ENCODE results near the gene RDH8. TPM values are rescaled to one million over a fixed set of nuclear protein-coding genes. Genes with fewer than 3 reads are reported as not detected.

RDH8 gene
- total and polyA plus RNA-seq, 4 donors, result not detected

DNA sequence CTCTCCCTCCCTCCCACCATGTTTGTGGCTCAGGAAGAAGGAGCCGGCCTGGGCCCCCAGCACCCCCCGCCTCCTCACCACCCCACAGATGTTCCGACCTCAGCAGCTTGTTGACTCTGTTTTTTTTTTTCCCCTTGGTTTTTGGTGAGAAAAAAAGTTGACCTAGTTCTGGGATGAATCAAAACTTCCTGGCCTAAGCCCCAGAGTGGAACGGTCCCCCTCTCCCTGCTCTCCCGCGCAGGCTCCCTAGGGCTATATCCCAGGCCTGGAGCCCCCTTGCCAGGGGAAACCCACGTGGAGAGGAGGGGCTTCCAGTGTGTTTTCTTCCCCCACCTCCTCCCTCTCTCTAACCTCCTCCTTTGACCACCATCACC, 7.0 kb upstream of the RDH8 start:
- H3K36me3 ChIP-seq (ENCODE audit: control insufficient read depth in 4 of 4, insufficient read depth in 3 of 4, low read depth in 1 of 4, low read length in 3 of 4), result no peaks in the 10 kb centered on the region
- WGBS, result 59% methylated on average over 7 of the region's 7 CpGs
- H3K4me3 ChIP-seq (ENCODE audit: low read depth in 1 of 3, low read length in 3 of 3), result no peak overlapping the region
- no peaks in the 10 kb centered on the region for H3K9me3 ChIP-seq (ENCODE audit: control insufficient read depth in 4 of 4, low read length in 3 of 4)
- H3K9ac ChIP-seq (ENCODE audit: low read depth in 1 of 2, low read length in 2 of 2), result no peak overlapping the region
- DNase-seq (ENCODE audit: low spot score), result no peak
- H3K4me1 ChIP-seq (ENCODE audit: control insufficient read depth in 4 of 4, insufficient read depth in 4 of 4, low read length in 3 of 4), result peaks cover 8 to 22% (median 21%) of the 10 kb centered on the region in 4 donors
- H3K27me3 ChIP-seq (ENCODE audit: control insufficient read depth in 4 of 4, insufficient read depth in 4 of 4, low read length in 3 of 4), result peaks cover 0 to 4% (median 0%) of the 10 kb centered on the region in 4 donors
- peak overlapping the region; percentile 12 to 35 for H3K27ac ChIP-seq (ENCODE audit: low read depth in 1 of 2, low read length in 2 of 2)
- TF ChIP-seq RXRA (IDR thresholded peaks at IDR 0.05), result peak in 1 of 2 donors; percentile 14
- TF ChIP-seq FOXA2 (IDR thresholded peaks at IDR 0.05), result no peak
- no peak for TF ChIP-seq SP1 (IDR thresholded peaks at IDR 0.05)
- no peak for TF ChIP-seq TAF1 (conservative IDR thresholded peaks at IDR 0.05)

DNA sequence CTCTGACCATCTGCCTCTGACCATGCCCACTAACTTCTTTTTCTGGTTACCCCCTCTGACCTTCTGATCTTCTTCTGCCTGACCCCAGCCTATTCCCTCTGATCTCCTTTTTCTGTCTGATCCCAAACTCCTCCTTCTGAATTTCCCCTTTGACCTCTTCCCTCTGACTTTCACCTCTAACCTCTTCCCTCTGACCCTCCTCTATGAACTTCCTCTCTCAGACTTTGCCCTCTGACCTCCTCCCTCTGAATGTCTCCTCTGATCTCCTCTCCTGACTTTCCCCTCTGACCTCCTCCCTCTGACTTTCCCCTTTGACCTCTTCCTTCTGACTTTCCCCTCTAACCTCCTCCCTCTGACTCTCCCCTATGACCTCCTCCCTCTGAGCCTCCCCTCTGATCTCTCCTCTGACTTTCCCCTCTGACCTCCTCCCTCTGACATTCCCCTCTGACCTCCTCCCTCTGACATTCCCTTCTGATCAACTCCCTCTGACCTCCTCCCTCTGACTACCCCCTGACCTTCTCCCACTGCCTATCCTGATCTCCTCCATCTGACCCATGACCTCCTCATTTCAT, 6.4 kb upstream of the RDH8 start:
- no peak for DNase-seq (ENCODE audit: low spot score)
- H3K4me1 ChIP-seq (ENCODE audit: control insufficient read depth in 4 of 4, insufficient read depth in 4 of 4, low read length in 3 of 4), result peaks cover 5 to 18% (median 17%) of the 10 kb centered on the region in 4 donors
- H3K27ac ChIP-seq (ENCODE audit: low read depth in 1 of 2, low read length in 2 of 2), result peak overlapping the region; percentile 35
- H3K4me3 ChIP-seq (ENCODE audit: low read depth in 1 of 3, low read length in 3 of 3), result no peak overlapping the region
- H3K9ac ChIP-seq (ENCODE audit: low read depth in 1 of 2, low read length in 2 of 2), result no peak overlapping the region
- H3K36me3 ChIP-seq (ENCODE audit: control insufficient read depth in 4 of 4, insufficient read depth in 3 of 4, low read depth in 1 of 4, low read length in 3 of 4), result no peaks in the 10 kb centered on the region
- H3K27me3 ChIP-seq (ENCODE audit: control insufficient read depth in 4 of 4, insufficient read depth in 4 of 4, low read length in 3 of 4), result peaks cover 0 to 4% (median 0%) of the 10 kb centered on the region in 4 donors
- no peaks in the 10 kb centered on the region for H3K9me3 ChIP-seq (ENCODE audit: control insufficient read depth in 4 of 4, low read length in 3 of 4)
- TF ChIP-seq FOXA1 (IDR thresholded peaks at IDR 0.05), result no peak
- peak; percentile 85 for TF ChIP-seq NR2F2 (IDR thresholded peaks at IDR 0.05)

DNA sequence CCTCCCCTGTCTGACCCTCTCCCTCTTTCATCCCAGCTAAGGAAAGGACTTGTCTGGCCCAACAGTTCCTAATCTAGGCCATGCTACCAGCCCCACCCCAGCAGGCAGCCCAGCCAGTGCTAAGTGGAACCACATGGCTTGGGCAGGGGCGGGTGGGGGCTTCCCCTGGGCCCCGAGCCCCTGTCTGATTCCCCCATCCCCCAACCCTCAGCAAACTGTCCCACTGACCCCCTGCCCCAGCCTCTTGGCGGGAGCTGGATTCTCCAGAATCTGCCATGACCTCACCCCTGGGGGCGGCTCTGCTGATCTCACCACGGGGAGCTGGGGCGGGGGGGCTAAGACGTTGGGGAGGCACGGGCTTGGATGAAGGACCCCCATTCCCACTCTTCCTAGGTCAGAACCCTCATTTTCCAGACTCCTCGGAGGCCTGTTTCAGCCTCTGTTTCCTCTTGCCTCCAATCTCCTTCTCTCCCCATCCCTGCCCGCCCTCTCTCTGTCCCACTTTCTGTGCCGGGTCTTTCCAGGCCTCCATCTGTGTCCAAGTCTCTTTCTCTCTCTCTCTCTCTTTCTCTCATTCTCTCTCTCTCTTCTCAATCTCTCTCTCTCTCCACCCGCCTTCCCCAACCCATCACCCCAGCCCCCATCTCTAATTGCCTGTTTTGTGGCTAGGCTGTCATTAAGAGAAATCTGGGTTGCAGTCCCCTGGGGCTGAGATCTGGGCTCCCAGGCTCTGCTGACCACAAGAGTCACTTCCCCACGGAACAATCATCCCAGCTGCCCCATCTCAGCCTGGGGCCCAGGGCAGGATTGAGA, 5.7 kb upstream of the RDH8 start:
- Histone ChIP-seq H3K36me3 (ENCODE audit: control insufficient read depth in 4 of 4, insufficient read depth in 3 of 4, low read depth in 1 of 4, low read length in 3 of 4) (no peaks in the 10 kb centered on the region), H3K4me3 (ENCODE audit: low read depth in 1 of 3, low read length in 3 of 3) (no peak overlapping the region), H3K9me3 (ENCODE audit: control insufficient read depth in 4 of 4, low read length in 3 of 4) (no peaks in the 10 kb centered on the region), H3K9ac (ENCODE audit: low read depth in 1 of 2, low read length in 2 of 2) (no peak overlapping the region), H3K4me1 (ENCODE audit: control insufficient read depth in 4 of 4, insufficient read depth in 4 of 4, low read length in 3 of 4) (peaks cover 5 to 14% (median 10%) of the 10 kb centered on the region in 4 donors), H3K27ac (ENCODE audit: low read depth in 1 of 2, low read length in 2 of 2) (peak overlapping the region in 1 of 2 donors; percentile 35), H3K27me3 (ENCODE audit: control insufficient read depth in 4 of 4, insufficient read depth in 4 of 4, low read length in 3 of 4) (peaks cover 0 to 4% (median 0%) of the 10 kb centered on the region in 4 donors)
- DNase-seq (ENCODE audit: low spot score), result no peak
- WGBS, result 58% methylated on average over 13 of the region's 13 CpGs
- TF ChIP-seq SP1 (IDR thresholded peaks at IDR 0.05) (no peak), YY1 (IDR thresholded peaks at IDR 0.05) (no peak), FOXA1 (IDR thresholded peaks at IDR 0.05) (no peak), JUND (IDR thresholded peaks at IDR 0.05) (no peak), TAF1 (conservative IDR thresholded peaks at IDR 0.05) (no peak), NR2F2 (IDR thresholded peaks at IDR 0.05) (no peak)
- TF ChIP-seq, protein P1, sequence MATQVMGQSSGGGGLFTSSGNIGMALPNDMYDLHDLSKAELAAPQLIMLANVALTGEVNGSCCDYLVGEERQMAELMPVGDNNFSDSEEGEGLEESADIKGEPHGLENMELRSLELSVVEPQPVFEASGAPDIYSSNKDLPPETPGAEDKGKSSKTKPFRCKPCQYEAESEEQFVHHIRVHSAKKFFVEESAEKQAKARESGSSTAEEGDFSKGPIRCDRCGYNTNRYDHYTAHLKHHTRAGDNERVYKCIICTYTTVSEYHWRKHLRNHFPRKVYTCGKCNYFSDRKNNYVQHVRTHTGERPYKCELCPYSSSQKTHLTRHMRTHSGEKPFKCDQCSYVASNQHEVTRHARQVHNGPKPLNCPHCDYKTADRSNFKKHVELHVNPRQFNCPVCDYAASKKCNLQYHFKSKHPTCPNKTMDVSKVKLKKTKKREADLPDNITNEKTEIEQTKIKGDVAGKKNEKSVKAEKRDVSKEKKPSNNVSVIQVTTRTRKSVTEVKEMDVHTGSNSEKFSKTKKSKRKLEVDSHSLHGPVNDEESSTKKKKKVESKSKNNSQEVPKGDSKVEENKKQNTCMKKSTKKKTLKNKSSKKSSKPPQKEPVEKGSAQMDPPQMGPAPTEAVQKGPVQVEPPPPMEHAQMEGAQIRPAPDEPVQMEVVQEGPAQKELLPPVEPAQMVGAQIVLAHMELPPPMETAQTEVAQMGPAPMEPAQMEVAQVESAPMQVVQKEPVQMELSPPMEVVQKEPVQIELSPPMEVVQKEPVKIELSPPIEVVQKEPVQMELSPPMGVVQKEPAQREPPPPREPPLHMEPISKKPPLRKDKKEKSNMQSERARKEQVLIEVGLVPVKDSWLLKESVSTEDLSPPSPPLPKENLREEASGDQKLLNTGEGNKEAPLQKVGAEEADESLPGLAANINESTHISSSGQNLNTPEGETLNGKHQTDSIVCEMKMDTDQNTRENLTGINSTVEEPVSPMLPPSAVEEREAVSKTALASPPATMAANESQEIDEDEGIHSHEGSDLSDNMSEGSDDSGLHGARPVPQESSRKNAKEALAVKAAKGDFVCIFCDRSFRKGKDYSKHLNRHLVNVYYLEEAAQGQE (IDR thresholded peaks at IDR 0.05), result no peak
